HepG2 (cell line): Measurements from ENCODE around the gene KLK10. TPM values are rescaled to one million over a fixed set of nuclear protein-coding genes. Genes with fewer than 3 reads are reported as not detected.

Experiments
- ATAC-seq: fragments of 200-7000 bp; cut with Tn5 transposase; 3 replicates; pipeline ENCODE4 v1.9.1; 2020; ENCODE audit warnings: mild to moderate bottlenecking, moderate library complexity
- BruUV-seq: library from RNA; stranded (reverse); fragments of 400-500 nt; replicated peaks from 2 replicates; lab custom pipeline; 2021; lab: Mats Ljungman, UMichigan
- CTCF ChIA-PET: fragments of 300-600 bp; formaldehyde crosslinking; extraction: SDS; loops from one replicate; lab custom pipeline; 2021; ENCODE audit warnings: low total read pairs, inconsistent platforms, low intra/inter-chr PET ratio; lab: Yijun Ruan, JAX
- POLR2A ChIA-PET: fragments of 350-600 bp; sonication (Branson Sonifier 250); formaldehyde crosslinking; loops from one replicate; lab custom pipeline; 2020; ENCODE audit warnings: antibody characterized with exemption, inconsistent platforms; lab: Yijun Ruan, JAX
- DNase-seq: peaks from one replicate; pipeline ENCODE4 v3.0.0-alpha.2; 2015; ENCODE audit warnings: low spot score
- FAIRE-seq: peaks from 3 replicates; lab custom pipeline; 2011; peaks lifted over from hg19 to GRCh38; lab: Jason Lieb, UNC
- H2AFZ ChIP-seq: one replicate; pipeline ENCODE4 v1.6.1; 2011; ENCODE audit warnings: low read length, inconsistent platforms
- H3K27ac ChIP-seq: fragments of 300-600 bp; 3 replicates; pipeline ENCODE4 v1.8.0; 2011; ENCODE audit warnings: mixed run types, mild to moderate bottlenecking, mixed read lengths, low read length, inconsistent platforms; ENCODE audit not compliant: insufficient read depth; ENCODE audit errors: extremely low read length
- H3K27me3 ChIP-seq, 2 experiments: fragments of 200-600 bp in 1 of 2; 2 replicates in 1 of 2; 3 replicates in 1 of 2; pipeline versions ENCODE4 v1.6.0 to v1.8.0; 2011; ENCODE audit warnings: low read length in 2 of 2, mild to moderate bottlenecking in 2 of 2, moderate library complexity in 2 of 2, inconsistent platforms in 1 of 2; ENCODE audit not compliant: insufficient read depth in 2 of 2, control insufficient read depth in 1 of 2
- H3K36me3 ChIP-seq, 2 experiments: fragments of 200-600 bp in 1 of 2; replicated peaks in 1 of 2; 2 replicates in 1 of 2; 3 replicates in 1 of 2; pipeline versions ENCODE4 v1.5.1 to v1.8.0; 2011; ENCODE audit warnings: low read length in 2 of 2, inconsistent platforms in 1 of 2; ENCODE audit not compliant: insufficient read depth in 2 of 2, control insufficient read depth in 1 of 2
- H3K4me1 ChIP-seq: 2 replicates; pipeline ENCODE4 v1.5.1; 2012; ENCODE audit warnings: low read length, inconsistent platforms; ENCODE audit not compliant: insufficient read depth
- H3K4me2 ChIP-seq: 2 replicates; pipeline ENCODE4 v1.6.0; 2011; ENCODE audit warnings: low read depth, low read length, inconsistent platforms
- H3K4me3 ChIP-seq, 3 experiments: fragments of 200-600 bp in 1 of 3; sonication (generic), shearing (Covaris generic) in 1 of 3; replicated peaks in 1 of 3; 2 replicates each; pipeline ENCODE4 v1.5.1; 2011 to 2016; ENCODE audit warnings: low read length in 3 of 3, inconsistent platforms in 2 of 3, low read depth in 2 of 3, mild to moderate bottlenecking in 2 of 3, control low read depth in 1 of 3, mixed read lengths in 1 of 3; ENCODE audit not compliant: insufficient read depth in 1 of 3
- H3K79me2 ChIP-seq: one replicate; pipeline ENCODE4 v1.6.1; 2011; ENCODE audit warnings: low read length, inconsistent platforms; ENCODE audit not compliant: insufficient read depth
- H3K9ac ChIP-seq: 2 replicates; pipeline ENCODE4 v1.6.0; 2011; ENCODE audit warnings: mild to moderate bottlenecking, low read depth, low read length, inconsistent platforms; ENCODE audit not compliant: insufficient read depth
- H3K9me3 ChIP-seq: 2 replicates; pipeline ENCODE4 v1.5.1; 2012; ENCODE audit warnings: mild to moderate bottlenecking, low read length
- H4K20me1 ChIP-seq: 2 replicates; pipeline ENCODE4 v1.6.0; 2011; ENCODE audit warnings: inconsistent platforms, mild to moderate bottlenecking, low read length, moderate library complexity; ENCODE audit not compliant: insufficient read depth
- DMAP1 ChIP-seq: IDR thresholded peaks from 2 replicates; pipeline ENCODE4 v1.6.1; 2016
- JARID2 ChIP-seq: sonication (generic); formaldehyde crosslinking; IDR thresholded peaks from 2 replicates; pipeline ENCODE4 v1.8.1; 2023; ENCODE audit warnings: missing genetic modification reagents, inconsistent platforms; ENCODE audit not compliant: insufficient replicate concordance
- JUNB ChIP-seq: sonication (generic); formaldehyde crosslinking; IDR thresholded peaks from 2 replicates; pipeline ENCODE4 v1.8.0; 2022; ENCODE audit warnings: missing genetic modification reagents, mild to moderate bottlenecking, borderline replicate concordance
- NCOA1 ChIP-seq: sonication (generic); formaldehyde crosslinking; IDR thresholded peaks from 2 replicates; pipeline ENCODE4 v1.9.0; 2021; ENCODE audit warnings: missing genetic modification reagents
- POLR2A ChIP-seq, 2 experiments: IDR thresholded peaks; 2 replicates each; pipeline ENCODE4 v1.6.1; 2011; ENCODE audit warnings: low read depth in 2 of 2, low read length in 2 of 2, mild to moderate bottlenecking in 1 of 2, moderate library complexity in 1 of 2; ENCODE audit not compliant: insufficient read depth in 1 of 2
- ZNF121 ChIP-seq: sonication (generic); formaldehyde crosslinking; IDR thresholded peaks from 2 replicates; pipeline ENCODE4 v1.5.0; 2020; ENCODE audit warnings: mild to moderate bottlenecking, missing genetic modification reagents
- ZNF629 ChIP-seq: sonication (generic); formaldehyde crosslinking; conservative IDR thresholded peaks from 2 replicates; pipeline ENCODE4 v1.5.0; 2020; ENCODE audit warnings: missing genetic modification reagents
- WGBS: methylation state at CpG from one replicate; pipeline ENCODE4 v1.1.6; 2017; ENCODE audit warnings: low lambda C conversion rate; 5-methylcytosine and 5-hydroxymethylcytosine counted together
- in situ Hi-C: cut with HindIII; loops from 2 replicates; pipeline ENCODE4 v1.10.0; 2017; ENCODE audit warnings: low pct_unique_long_range_greater_than_20kb; ENCODE audit not compliant: extremely low pct_ligation_motif_present
- intact Hi-C: fragments of 100-400 bp; cut with micrococcal nuclease; formaldehyde crosslinking; loops from one replicate; pipeline ENCODE4 v1.10.0; 2022; ENCODE audit not compliant: unreplicated experiment
- polyA plus RNA-seq, 8 experiments: library from polyadenylated mRNA; depleted of rRNA in 3 of 8; stranded (reverse) in 7 of 8; unstranded in 1 of 8; fragments of >200 nt; fragmentation: Illumina TruSeq in 4 of 8; extraction: Trizol in 4 of 8; gene quantifications; 2 replicates each; pipeline versions ENCODE4 v1.2.1 to v1.2.3, GENCODE V29; 2011 to 2016; ENCODE audit warnings: low read depth in 4 of 8, missing spikeins in 1 of 8, mixed read lengths in 1 of 8; ENCODE audit not compliant: insufficient read depth in 1 of 8
- total RNA-seq, 5 experiments: library from RNA; depleted of rRNA; stranded (reverse); fragments of >200 nt; fragmentation: Illumina TruSeq; extraction: Trizol; gene quantifications; 2 replicates each; pipeline ENCODE4 v1.2.3, GENCODE V29; 2016; ENCODE audit warnings: low read depth in 1 of 5
- TF ChIP-seq, protein P1 (sequence below): sonication (generic); formaldehyde crosslinking; IDR thresholded peaks from 2 replicates; pipeline ENCODE4 v1.4.0; 2020; ENCODE audit warnings: mild to moderate bottlenecking, missing genetic modification reagents, borderline replicate concordance

The KLK10 gene
- total and polyA plus RNA-seq, 2 of the 13 experiments (the other 11 are each of a cell fraction or from before 2014, with no cell fraction given), result not detected

DNA sequence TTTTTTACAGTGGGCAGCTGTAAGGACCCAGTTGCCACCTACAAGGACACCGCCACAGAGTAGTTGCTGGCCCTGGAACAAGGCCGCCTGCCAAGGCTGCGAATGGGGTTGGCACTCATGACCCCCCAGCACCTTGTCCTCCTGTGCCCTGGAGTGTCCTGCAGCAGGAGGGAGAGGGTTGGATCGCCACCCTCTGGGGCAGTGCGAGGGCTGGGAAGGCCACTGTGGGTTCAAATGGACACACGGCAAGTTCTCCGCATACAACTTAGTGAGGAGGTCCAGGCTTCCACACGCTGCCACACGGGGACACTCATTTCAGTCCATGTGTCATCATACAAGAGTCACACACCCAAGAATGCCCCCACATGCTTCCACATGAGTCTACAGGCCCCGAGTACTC lies 19.1 kb downstream of the KLK10 start (continued):
- TF ChIP-seq, protein P1, sequence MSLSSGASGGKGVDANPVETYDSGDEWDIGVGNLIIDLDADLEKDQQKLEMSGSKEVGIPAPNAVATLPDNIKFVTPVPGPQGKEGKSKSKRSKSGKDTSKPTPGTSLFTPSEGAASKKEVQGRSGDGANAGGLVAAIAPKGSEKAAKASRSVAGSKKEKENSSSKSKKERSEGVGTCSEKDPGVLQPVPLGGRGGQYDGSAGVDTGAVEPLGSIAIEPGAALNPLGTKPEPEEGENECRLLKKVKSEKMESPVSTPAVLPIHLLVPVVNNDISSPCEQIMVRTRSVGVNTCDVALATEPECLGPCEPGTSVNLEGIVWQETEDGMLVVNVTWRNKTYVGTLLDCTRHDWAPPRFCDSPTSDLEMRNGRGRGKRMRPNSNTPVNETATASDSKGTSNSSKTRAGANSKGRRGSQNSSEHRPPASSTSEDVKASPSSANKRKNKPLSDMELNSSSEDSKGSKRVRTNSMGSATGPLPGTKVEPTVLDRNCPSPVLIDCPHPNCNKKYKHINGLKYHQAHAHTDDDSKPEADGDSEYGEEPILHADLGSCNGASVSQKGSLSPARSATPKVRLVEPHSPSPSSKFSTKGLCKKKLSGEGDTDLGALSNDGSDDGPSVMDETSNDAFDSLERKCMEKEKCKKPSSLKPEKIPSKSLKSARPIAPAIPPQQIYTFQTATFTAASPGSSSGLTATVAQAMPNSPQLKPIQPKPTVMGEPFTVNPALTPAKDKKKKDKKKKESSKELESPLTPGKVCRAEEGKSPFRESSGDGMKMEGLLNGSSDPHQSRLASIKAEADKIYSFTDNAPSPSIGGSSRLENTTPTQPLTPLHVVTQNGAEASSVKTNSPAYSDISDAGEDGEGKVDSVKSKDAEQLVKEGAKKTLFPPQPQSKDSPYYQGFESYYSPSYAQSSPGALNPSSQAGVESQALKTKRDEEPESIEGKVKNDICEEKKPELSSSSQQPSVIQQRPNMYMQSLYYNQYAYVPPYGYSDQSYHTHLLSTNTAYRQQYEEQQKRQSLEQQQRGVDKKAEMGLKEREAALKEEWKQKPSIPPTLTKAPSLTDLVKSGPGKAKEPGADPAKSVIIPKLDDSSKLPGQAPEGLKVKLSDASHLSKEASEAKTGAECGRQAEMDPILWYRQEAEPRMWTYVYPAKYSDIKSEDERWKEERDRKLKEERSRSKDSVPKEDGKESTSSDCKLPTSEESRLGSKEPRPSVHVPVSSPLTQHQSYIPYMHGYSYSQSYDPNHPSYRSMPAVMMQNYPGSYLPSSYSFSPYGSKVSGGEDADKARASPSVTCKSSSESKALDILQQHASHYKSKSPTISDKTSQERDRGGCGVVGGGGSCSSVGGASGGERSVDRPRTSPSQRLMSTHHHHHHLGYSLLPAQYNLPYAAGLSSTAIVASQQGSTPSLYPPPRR (CRISPR knock-in tag), result no peak
- TF ChIP-seq NCOA1 (CRISPR knock-in tag) (no peak), JARID2 (CRISPR knock-in tag) (no peak), ZNF121 (CRISPR knock-in tag) (no peak), DMAP1 (CRISPR knock-in tag) (no peak), JUNB (CRISPR knock-in tag) (no peak)

GRCh38 chr19:50998686-50999085 lies 20.8 kb downstream of the KLK10 start:
- no peak for FAIRE-seq
- H3K4me3 ChIP-seq, result no peak overlapping the region

More at GRCh38 chr19:50998686-50999085, 20.8 kb downstream of the KLK10 start:
- no peaks in the 10 kb centered on the region for H3K79me2 ChIP-seq
- no peaks in the 10 kb centered on the region for H3K36me3 ChIP-seq
- no TSS peak for BruUV-seq
- peaks cover 3 to 11% of the 10 kb centered on the region in 2 experiments; a peak in 4 of 5 replicates for H3K27me3 ChIP-seq
- in situ Hi-C loops (no loop called here), intact Hi-C loops (no loop called here)
- H3K27ac ChIP-seq, result no peak overlapping the region
- ChIA-PET POLR2A (no interaction called here), CTCF (no interaction called here)
- peak; percentile 54; the same call in 1 of the 2 replicates for TF ChIP-seq ZNF629
- no peak for TF ChIP-seq POLR2A (IDR thresholded peaks at IDR 0.05; ENCODE audit: insufficient read depth in 1 of 2, low read depth in 2 of 2, low read length in 2 of 2)
- H2AFZ ChIP-seq, result no peak overlapping the region
- no peaks in the 10 kb centered on the region for H3K4me1 ChIP-seq
- 2% methylated on average over 4 of the region's 4 CpGs for WGBS
- DNase-seq (no peak), ATAC-seq (no peak)
- no peak overlapping the region for H3K4me2 ChIP-seq
- H3K9me3 ChIP-seq, result no peaks in the 10 kb centered on the region
- no peaks in the 10 kb centered on the region for H4K20me1 ChIP-seq
- no peak overlapping the region for H3K9ac ChIP-seq
